ENCODE measurements around the gene SIK3.
"Not testable (repeated sequence)": the region's sequence is repeated elsewhere in the genome, so short reads cannot be mapped to it uniquely, and the experiment has no call there.

Gene SIK3

DNA sequence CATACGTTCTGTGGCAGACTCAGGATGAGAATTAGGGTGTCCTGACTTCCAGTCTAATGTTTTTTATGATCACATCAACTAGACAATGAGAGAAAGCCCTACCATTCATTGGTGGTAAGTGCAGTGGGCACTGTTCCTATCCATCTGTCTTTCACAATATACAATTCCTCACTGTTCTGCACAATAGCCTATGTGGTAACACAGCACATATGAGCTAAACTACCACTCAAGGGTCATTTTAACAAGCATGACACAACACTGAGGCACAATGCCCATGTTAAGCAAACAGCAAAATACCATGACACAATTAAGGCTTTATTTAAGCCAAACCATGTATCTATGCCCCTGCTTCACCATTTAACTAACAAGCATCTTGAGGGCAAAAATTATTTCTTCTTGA, 52.3 kb downstream of the SIK3 start:
- no peak for DNase-seq (ENCODE audit: low spot score)

- no peak for DNase-seq (ENCODE audit: low spot score)
These were observed 53.0 kb downstream of the SIK3 start for GRCh38 chr11:117045196-117045595.

DNA sequence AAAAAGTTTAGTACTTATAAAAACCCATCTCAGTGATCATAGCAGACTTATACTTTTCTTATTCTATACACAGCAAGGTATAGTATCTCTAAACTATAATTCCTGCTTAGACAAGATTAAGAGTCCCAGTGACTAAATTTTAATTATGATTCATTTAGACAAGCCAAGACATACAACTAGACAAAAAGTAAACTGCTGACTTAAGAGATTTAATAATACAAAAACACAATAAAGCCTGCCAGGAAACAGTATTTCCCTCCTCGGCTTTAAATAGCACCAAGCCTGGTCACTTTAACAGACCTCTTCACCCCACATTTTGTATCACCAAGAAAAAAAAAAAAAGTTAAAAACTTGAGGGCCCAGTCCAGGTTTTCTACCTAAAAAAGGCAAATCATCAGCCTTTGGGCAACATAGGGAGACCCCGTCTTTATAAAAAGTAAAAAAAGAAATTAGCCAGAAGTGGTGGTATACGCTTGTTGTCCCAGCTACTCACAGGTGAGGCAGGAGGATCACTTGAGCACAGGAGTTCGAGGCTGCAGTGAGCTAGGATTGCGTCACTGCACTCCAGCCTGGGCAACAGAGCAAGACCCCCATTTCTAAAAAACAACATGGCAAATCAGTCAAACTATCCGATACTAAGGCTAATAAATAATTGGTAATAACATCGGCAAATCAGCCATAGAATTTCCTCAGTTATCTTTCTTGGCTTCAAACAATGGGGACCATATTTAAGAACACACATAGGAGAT, 53.8 kb downstream of the SIK3 start:
- no peak for DNase-seq (ENCODE audit: low spot score)

GRCh38 chr11:117042689-117043088, 55.5 kb downstream of the SIK3 start:
- DNase-seq (ENCODE audit: low spot score) = no peak

GRCh38 chr11:117039900-117040299, 58.3 kb downstream of the SIK3 start:
- DNase-seq (ENCODE audit: low spot score) = no peak

- DNase-seq (ENCODE audit: low spot score) = no peak
These were observed 59.0 kb downstream of the SIK3 start for GRCh38 chr11:117039270-117039669.

DNA sequence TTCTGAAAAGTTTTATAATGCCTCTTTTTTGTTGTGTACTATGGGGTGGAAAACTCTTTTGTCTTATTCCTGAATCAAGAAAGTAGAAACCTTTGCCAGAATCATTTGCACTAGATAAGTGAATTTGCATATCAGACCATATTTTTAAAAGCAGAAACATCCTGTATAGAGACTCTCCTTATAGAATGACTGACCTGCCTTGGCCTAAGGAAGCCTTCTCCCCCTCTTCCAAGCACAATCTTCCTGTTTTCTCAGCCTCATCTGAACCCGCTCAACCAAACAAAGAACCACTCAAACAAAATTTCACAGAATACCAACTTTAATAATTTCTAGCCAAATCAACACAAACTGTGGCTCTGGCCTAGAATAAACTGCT, 60.3 kb downstream of the SIK3 start:
- no peak for DNase-seq (ENCODE audit: low spot score)

DNA sequence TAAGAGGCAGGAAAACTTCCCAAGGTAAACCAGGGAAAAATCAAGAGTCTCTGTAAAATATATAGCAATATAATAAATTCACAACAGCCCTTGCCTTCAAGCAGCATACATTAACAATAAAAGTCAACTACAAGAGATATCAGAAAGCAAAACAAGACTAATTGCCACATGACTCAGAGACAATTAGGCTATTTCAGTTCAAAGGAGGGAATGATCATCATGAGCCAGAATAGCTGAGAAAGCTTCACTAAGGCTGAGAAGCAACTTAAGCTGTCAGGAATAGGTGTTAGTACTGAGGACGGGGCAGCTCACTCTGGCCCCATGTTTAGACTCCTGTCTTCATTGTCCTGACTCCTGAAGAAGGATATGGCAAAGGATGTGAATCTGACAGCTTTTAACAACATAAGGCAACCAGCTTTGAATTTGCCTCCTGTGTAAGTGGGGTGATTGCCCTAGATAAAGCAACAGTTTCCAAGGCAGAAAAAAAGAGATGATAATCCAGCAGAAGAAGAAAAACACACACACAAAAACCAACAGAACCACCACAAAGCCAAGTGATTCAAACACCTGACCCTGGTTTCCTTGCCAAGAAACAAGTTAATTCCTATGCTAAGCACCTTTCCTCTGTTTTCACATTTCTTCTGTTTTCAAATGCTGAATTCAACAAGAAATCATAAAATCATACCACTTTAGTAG, 60.8 kb downstream of the SIK3 start:
- DNase-seq (ENCODE audit: low spot score) = no peak

- no peak for DNase-seq (ENCODE audit: low spot score)
These were observed 63.3 kb downstream of the SIK3 start for GRCh38 chr11:117034901-117035300.

DNA sequence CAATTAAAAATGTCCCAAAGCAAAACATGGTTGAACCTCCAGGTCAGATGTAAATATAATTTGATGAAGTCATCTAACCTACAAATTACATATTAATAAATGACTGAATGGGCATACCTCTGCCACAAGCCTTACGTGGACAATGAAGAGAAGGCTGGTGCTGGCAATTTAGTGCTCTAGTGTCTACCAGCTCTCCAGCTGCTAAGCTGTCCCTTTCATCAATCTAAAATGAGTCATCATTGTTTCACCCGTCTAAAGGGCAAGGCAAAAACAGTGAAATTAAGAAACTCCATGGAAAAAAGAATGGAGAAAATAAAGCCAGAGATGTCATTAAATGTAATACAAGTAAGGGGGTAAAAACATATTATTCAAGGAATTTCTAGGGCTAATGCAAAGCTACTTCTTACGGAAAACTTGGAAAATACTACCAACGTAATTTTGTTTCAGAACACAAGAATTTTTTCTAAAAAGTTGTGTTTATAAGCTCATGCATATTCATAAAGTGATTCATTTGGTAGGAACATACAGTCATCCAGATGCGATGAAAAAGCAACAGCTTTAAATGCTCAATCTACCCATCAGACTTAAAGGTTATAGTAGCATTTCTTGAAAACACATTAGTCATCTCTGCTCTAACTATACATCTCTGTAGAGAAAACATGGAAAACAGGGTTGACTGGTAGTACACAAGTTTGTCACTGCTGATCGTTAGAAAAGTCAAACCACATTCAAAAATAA, 71.5 kb downstream of the SIK3 start:
- DNase-seq (ENCODE audit: low spot score) = peak; percentile 80

GRCh38 chr11:117023707-117024106, 74.5 kb downstream of the SIK3 start:
- not testable (repeated sequence) for DNase-seq (ENCODE audit: low spot score)

DNA sequence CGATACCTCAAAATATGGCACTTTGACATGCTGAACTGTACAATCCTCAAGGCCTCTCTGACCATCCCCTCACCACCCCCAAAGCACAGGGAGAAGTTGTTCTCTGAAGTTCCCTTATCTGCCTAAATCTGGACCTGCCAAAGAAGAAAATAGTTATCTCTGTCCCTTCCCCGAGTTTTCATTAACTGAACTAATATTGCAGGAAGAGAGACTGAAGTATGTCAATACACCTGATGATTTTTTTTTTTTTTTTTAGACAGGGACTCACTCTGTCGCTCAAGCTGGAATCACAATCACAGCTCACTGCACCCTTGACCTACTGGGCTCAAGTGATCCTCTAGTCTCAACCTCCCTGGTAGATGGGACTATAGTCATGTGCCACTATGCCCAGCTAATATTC, 75.0 kb downstream of the SIK3 start:
- no peak for DNase-seq (ENCODE audit: low spot score)

- DNase-seq (ENCODE audit: low spot score) = peak; percentile 83
These were observed 75.7 kb downstream of the SIK3 start for GRCh38 chr11:117022526-117022925.

DNA sequence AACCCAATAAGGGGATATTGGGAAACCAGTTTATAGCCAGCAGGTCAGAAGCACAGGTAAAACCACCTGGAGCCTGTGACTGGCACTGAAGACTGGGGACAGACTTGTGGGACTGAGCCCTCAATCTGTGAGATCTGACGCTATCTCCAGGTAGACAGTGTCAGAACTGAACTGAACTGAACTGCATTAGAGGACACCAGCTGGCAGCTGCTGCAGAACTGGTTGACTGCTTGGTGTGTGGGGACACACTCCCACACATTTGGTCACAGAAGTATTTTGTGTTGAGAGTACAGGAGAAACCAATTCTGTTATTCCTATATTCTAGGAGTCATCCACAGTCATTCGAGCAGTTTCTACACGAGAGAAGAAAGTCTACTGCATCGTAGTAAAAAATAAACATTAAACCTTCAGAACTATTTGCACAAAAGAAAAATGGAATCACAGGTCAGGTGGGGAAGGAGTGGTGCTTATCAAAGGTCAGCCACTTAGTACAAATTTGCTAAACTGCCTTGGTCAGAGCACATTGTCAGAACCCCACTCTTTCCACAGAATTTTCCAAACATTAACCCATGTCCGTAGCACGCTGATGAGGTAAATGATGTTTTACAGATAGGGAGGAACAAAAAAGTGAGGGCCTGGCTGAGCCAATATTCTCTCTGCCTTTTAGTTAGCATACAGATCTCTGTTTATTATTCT, 77.2 kb downstream of the SIK3 start:
- DNase-seq (ENCODE audit: low spot score) = no peak

- DNase-seq (ENCODE audit: low spot score) = no peak
These were observed 77.9 kb downstream of the SIK3 start for GRCh38 chr11:117020287-117020686.

GRCh38 chr11:117019871-117020270, 78.4 kb downstream of the SIK3 start:
- DNase-seq (ENCODE audit: low spot score) = peak; percentile 44

GRCh38 chr11:117017456-117017855, 80.8 kb downstream of the SIK3 start:
- DNase-seq (ENCODE audit: low spot score) = no peak

DNA sequence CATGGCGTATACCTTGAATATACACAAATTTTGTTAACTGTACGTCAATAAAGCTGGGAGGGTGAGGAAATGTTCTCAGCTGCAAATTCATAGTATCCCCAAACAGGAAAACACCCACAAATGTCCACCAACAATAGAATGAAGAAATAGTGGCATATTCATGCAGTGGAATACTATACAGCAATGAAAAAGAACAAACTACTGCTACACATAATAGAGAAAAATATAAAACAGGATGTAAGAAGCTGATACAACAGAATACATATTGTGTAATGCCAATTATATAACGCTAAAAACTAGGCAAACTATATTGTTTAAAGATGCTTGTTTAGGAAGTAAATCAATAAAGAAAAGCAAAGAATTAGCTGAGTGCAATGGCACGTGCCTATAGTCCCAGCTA, 81.5 kb downstream of the SIK3 start:
- DNase-seq (ENCODE audit: low spot score) = no peak

DNA sequence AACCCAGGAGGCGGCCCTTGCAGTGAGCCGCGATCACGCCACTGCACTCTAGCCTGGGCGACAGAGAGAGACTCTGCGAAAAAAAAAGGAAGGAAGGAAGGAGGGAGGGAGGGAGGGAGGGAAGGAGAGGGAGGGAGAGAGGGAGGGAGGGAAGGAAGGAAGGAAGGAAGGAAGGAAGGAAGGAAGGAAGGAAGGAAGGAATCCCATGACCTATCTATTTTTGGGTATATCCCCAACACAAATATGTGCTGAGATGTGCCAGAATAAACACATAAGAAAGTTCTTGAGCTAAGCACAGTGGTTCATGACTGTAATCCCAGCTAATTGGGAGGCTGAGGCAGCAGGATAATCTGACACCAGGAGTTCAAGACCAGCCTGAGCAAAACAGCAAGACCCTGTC, 82.0 kb downstream of the SIK3 start:
- DNase-seq (ENCODE audit: low spot score) = no peak

DNA sequence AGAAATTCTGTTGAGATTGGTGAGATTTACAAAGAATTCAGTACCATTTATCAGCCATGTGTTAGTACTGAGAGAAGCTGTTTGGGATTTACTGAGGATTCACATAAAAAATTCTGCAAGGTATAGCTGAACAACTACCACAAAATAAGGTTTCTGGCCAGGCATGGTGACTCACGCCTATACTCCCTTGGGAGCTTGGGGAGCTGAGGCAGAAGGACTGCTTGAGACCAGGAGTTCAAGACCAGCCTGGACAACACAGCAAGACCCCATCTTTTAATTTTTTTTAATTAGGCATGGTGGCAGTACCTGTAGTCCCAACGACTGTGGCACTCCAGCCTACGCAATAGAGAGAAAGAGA, 86.7 kb downstream of the SIK3 start:
- no peak for DNase-seq (ENCODE audit: low spot score)

GRCh38 chr11:117010808-117011540, 87.3 kb downstream of the SIK3 start:
- DNase-seq (ENCODE audit: low spot score) = peak; percentile 88
